ENCODE data around the gene RAMP1. TPM values are rescaled to one million over a fixed set of nuclear protein-coding genes. Genes with fewer than 3 reads are reported as not detected.
"Not testable (repeated sequence)": the region's sequence is repeated elsewhere in the genome, so short reads cannot be mapped to it uniquely, and the experiment has no call there.

Gene RAMP1
- total RNA-seq, 1 donor from 2014 or later, result not detected

DNA sequence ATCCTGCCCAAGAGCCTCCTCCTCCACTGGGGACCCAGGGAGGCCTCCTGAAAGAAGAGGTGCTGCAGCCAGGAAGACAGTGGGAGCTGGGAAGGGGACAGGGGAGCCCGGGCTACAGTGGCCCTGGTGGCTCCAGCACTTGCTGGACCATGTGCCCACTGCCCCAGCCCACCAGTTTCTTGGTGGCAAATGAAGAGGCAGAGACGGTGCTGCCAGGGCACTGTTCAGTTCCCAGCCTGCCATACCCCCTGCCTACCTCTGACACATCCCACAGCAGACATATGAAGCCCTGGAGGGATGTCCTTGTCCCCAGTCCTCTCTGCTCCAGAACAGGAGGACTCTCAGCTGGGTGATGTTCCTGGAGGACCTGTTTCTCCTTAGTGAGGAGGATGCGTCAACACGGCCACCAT is 3.7 kb downstream of the RAMP1 start:
- DNase-seq (ENCODE audit: extremely low read depth, low read depth, low spot score), result no peak

DNA sequence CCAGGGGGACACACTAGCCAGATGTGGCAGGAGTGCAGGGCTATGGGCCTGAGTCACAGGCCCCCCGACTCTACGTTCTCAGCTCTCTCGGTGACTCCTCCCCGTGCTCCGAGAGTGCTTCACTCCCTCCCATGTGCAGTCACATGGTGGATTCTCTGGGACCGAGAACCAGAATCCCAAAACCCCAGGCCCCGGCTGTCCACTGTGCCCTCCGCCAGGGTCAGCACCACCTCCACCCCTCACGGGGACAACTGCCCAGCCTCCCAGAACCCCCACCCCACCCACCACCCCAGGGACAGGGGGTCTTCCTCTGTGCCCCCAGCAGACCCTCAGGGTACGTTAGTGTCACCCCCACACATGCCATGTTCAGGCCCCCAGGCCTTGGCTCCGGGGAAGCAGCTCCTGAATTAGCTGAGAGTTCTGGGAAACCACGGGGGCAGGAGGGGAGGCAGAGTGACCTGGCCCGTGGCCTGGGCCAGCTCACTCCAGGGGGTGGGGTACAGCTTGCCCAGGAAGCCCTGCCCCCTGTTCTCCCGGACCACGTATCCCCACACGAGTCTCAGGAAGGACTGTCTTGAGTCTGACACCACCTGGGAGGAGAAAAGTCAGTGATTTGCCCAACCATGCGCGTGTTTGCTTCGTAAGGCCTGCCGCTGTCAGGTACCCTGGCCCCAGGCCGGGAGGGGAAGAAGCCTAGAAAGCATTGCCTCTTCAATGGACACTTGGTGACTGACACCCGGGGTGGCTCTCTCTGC is 4.4 kb downstream of the RAMP1 start:
- DNase-seq (ENCODE audit: extremely low read depth, low read depth, low spot score), result no peak

DNA sequence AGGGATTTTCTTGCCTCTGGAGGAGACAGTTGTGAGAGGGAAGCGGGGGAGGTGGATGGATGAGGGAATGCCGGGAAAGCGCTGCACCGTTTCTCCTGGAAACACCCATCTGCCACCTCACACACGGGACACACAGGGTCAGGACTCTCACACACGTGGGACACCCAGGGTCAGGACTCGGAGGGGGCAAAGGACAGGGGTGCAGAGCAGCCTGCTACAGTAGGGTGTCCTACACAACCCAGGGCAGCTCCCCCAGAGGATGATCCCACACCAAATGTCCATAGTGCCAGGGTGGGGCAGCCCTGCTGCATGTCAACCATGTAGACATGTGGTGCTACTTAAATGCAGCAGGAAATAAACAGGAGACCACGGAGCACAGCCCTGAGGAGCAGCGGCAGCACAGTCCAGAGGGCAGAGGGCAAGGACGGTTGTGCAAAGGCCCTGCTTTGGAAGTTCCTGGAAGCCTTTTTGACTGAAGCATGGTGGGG is 5.1 kb downstream of the RAMP1 start:
- DNase-seq (ENCODE audit: extremely low read depth, low read depth, low spot score), result no peak

DNA sequence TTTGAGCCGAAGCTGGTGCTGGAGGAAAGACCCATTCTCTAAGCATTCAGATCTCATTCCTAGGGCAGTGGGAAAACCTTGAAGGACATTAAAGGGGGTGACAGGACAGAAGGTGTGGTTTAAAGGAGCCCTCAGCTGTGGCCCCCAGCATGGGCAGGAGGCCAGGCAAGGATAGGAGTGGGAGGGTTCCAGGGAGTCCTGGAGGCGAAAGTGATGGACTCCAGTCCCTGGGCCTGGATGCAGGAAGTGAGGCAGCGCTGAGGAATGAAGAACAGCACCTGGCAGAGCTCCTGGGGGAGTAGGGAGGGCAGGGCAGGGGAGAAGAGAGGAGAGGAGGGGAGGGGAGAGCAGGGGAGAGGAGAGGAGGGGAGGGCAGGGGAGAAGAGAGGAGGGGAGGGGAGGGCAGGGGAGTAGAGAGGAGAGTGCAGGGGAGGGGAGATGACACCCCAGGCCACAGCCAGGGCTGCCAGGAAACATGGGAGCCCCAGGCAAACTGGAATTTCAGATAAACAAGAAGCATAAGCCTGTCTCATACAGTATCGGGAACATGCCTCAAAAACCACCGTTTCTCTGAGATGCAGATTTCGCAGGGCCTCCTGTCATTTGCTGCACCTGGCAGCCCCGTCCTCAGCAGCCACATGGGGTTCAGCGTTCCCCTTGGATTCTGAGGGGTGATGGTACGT is 5.7 kb downstream of the RAMP1 start:
- DNase-seq (ENCODE audit: extremely low read depth, low read depth, low spot score), result no peak

DNA sequence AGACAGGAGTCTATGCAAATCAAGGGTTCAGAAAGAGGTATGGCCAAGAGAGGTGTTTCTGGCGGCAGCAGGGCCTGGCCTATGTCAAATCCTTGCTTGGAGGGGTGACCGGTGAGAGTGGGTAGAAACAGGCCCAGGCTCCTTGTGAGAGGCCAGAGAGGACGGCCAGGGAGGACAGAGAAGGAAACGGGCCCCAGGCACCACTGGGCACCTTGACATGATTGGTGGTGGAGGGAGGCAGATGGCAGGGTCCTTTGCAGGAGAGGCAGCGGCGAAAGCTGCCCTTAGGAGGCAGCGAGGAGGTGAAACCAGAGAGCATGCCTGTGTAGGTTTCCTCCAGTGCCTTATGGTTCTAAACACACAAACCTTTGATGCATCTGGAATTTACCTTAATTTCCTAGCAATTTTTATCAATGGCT is 6.2 kb downstream of the RAMP1 start:
- DNase-seq (ENCODE audit: extremely low read depth, low read depth, low spot score), result no peak

DNA sequence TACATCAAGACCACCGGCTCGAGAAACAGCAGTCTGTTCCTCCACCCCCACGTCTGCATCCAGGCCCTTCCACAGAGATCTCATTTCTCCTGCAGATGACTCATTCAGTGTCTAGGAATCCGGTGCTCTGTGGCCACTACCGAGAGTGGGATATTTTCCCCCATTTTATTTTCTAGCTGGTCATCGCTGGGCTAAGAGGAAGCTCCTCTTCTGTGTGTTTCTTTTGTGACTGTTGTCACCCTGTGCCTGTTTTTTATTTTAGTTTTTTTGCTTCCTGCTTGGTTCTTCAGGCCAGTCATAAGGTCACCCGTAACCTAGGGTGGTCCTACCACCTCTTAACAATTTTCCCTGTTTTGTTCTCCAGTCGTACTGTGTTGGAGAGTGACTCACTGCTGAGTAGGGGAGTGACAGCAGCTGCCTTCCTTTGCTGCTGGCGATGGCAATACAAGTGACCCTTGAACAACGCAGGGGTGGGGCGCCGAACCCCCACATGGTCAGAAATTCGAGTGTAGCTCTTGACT is 6.7 kb downstream of the RAMP1 start:
- DNase-seq (ENCODE audit: extremely low read depth, low read depth, low spot score), result no peak

DNA sequence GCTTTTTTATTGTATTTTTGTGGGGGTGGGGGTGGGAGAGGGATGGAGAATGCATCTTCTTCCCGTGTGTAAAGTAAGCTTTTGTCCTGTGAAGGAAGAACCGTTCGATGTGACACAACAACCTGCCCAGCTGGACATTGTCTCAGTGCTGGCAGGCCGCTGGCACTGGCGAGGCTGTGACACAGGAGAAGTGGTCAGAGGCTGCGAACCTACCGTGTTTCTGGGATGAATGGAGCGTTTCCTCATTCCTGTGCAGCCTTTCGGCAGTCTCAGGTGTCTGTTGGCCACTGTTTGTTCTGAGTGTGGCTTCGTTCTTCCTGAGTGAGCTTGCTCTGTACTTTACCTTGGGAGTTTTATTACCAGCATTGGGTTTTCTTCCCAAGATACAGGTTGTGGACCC is 8.0 kb downstream of the RAMP1 start:
- no peak for DNase-seq (ENCODE audit: extremely low read depth, low read depth, low spot score)

DNA sequence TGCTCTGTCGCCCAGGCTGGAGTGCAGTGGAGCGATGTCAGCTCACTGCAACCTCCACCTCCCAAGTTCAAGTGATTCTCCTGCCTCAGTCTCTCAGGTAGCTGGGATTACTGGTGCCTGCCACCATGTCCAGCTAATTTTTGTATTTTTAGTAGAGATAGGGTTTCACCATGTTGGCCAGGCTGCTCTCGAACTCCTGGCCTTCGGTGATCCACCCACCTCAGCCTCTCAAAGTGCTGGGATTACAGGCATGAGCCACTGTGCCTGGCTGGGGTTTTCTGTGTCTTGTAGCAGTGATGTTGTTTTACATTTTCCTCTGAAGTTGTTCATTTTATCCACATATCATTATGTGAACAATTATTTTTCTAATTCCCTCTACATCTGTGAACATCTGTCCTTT is 8.7 kb downstream of the RAMP1 start:
- DNase-seq (ENCODE audit: extremely low read depth, low read depth, low spot score), result not testable (repeated sequence)

DNA sequence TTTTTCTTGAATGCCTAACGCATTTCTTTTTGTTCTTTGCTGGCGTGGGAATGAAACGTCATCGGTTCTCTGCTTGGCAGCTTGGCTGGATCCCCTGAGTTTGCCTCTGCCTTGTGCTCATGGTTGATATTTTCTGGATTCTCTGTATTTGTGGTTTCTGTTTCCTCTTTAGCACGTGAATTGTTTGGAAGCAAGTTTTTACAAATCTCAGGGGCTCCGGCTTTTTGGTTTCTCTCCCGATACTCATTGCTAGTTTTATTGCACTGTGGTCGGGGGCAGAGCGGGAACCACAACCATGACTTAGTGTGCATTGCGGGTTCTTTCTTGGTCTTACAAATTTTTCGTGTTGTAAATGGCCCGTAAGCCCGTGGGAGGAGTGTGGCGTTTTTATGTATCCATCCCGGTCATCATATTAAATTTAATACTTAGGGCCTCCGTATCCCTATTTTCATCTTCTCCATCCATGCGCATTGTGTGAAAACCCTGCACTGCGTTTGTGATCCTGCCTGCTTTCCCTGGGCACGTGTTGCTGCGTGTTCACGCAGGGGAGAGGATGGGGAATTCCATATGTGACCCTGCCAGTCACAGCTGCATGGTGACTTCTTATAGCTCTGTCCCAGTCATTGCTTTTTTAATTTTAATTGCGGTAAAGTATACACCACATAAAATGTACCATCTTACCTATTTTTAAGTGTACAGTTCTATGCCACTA is 9.4 kb downstream of the RAMP1 start:
- no peak for DNase-seq (ENCODE audit: extremely low read depth, low read depth, low spot score)

DNA sequence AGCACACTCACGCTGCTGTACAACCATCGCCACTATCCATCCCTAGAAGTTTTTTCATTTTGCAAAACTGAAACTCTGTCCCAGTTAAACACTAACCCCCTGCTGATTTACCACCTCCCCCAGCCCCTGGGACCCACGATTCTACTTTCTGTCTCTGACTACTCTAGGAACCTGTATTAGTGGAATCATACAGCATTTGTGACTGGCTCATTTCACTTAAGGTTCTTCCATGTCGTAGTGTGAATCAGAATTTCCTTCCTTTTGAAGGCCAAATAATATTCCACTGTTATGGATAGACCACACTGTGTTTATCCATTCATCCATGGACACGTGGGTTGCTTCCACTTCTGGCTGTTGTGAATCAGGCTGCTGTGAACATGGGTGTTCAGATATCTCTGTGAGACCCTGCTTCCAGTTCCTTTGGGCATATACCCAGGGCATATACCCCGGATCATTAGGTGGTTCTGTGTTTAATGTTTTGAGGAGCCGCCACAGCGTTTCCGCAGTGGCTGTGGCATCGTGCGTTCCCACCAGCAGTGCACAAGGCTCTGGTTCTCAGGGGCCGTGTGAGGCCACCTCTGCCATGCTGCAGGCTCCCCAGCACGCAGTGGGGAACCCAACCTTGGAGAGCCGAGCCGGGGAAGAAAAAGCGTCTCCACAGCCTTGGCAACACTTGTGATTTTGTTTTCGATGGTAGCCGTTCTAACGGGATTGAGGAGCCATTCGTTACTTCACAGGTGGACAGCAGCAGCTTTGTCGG is 10.1 kb downstream of the RAMP1 start:
- DNase-seq (ENCODE audit: extremely low read depth, low read depth, low spot score), result no peak

DNA sequence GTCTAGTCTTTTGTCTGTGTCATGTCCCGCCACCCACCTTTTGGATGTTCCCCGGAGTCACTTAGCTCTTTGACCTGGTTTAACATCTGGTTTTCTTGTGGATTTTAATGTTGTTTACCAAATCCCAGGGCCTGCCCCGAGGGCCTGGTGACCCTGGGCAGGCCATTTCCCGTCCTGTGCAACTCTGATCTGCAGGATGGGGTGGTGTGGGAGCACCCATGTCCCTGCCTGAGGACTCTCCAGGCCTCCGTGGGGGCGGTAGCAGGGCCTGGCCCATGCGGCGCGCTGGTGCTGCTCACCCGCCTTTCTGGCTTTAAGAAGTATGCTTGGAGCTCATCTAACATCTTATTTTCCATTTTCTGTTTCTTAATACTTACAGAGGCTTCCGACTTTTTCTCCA is 10.7 kb downstream of the RAMP1 start:
- no peak for DNase-seq (ENCODE audit: extremely low read depth, low read depth, low spot score)

DNA sequence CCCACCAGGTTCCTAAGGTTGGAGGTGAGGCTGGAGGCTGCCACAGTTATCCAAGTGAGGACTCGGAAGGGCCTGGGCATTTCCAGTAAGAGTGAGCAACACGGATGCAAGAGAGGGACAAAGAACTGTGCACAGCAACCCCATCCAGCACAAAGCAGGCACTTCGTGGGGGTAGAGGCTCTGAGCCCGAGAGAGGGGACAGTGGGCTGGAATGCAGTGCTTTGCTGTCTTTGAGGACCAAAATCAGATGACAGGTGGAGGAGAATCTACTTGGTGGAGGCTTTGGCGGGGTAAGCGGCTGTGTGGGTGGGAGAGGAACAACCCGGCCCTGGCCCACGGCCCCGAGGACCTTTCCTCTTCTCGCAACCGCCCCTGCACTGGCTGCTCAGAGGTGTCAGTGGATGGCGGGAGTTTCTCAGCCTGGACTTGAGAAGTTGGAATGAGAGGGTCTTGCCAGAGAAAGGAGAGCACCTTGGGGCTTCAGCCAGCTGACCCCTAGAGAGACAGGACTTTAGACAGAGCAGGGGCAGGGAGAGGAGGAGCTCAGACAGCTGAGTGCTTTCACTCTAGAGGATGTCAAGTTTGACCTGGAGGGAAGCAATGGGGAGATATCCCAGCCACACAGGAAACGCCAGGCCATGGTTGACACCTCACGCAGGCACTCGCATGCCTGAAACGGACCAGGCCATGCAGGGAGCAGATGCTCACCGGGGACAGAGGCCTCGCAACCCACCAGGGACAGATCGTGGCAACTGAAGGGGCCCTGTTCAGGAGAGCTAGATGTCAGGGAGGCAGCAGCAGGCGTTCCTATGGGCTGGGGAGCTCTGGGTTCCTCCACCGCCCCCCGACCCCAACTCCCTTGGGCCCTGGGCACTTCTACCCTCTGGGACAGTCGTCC is 11.6 kb downstream of the RAMP1 start:
- no peak for DNase-seq (ENCODE audit: extremely low read depth, low read depth, low spot score)

DNA sequence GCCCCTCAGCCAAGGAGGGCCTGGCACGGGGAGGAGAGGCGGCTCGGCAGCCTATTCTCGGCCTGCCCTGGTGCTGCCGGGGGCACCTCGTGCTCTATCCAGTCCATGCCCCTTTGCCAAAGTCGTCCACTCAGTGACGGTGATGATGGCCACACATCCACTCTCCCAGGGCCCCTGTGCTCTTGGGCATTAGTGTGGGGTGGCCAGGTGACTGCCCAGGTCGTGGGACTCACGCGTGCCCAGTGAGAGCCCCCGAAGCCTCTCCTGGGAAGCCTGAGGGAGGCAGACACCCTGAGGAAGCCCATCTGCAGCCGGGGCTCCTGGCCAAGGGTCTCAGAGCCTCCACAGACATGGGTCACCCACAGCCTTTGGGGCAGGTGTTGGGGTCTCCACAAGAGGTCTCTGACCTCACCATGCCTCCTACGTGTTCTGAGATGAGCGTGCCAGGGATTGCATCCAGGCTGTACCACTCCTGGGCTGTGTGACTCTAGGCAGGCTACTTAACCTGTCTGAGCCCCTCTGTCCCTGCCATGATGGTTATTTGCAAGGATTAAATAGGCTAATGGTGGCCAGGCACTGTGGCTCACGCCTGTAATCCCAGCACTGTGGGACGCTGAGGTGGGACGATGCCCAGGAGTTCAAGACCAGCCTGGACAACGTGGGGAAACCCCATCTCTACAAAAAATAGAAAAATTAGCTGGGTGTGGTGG is 12.9 kb downstream of the RAMP1 start:
- DNase-seq (ENCODE audit: extremely low read depth, low read depth, low spot score), result no peak

DNA sequence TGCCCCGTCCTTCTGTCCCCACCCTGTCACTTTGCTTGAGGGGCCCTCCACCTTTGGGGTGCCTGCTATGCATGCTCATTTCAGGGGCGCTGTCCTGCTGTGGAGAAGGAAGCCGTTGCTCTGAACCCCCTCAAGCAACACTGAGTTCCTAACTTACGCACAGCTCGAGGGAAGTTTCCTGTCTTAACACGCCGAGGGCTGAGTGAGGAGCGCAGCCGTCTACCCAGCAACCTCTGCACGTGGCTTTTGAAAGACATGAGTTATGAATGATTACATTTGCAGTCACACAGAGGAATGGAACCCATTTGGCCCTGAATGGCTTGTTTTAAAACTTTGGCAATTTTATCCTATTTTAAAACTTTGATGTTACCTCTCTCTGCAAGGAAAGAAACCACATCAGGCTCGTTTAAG is 14.0 kb downstream of the RAMP1 start:
- DNase-seq (ENCODE audit: extremely low read depth, low read depth, low spot score), result no peak

DNA sequence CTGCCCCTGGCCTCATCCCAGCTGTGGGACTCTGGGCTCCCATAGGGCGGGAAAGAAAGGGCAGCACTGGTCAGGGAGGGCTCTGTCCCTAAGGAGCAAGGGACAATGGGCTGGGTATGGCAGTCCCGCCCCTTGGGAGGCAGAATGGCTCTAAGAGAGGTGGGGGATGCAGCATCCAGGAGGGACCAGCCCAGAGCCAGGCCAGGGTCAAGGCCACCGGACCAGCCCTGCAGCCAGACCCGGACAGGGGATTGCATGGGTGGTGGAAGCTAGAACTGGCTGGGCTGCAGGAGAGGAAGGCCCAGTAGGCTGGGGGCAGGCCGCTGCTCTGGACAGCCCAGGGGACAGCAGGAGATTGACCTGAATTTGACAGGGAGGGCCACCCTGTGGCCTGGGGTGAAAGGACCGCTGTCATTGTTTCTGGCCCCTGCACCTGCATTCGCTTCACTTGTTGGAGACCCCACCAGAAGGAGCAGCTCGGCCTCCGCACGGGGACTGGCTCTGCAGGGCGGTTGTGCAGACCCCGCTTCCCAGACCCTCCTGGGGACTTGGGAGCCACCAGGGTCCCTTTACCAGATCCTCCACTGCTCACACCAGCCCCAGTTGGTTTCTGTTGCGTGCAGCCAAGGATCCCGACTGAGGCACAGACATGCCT is 14.6 kb downstream of the RAMP1 start:
- no peak for DNase-seq (ENCODE audit: extremely low read depth, low read depth, low spot score)

DNA sequence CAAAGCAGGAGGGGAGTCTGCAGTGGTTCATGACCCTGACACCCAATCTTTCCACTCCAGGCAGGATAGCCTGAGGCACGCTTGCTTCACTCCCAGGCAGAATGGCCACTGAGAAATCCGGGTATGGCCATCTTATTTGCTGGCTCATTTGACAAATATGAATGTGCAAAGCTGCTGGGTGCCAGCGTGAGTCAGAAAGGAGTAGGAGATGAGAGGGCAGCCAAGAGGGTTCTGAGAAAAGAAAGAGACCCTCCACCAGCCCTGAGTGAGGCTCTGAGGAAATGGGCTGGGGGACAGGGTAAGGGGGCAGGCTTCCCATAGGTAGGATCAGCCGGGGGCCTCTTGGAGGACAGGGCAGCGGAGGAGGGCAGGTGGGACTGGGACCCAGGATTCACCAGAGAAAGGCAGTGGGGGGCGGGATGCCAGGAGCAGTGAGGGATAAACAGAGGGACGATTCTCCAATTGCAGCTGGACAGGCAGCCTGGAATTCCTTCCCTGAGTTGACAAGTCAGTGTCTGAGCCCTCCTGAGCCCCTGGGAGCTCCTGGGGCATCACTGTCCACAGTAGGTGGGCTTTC is 15.2 kb downstream of the RAMP1 start:
- DNase-seq (ENCODE audit: extremely low read depth, low read depth, low spot score), result no peak

DNA sequence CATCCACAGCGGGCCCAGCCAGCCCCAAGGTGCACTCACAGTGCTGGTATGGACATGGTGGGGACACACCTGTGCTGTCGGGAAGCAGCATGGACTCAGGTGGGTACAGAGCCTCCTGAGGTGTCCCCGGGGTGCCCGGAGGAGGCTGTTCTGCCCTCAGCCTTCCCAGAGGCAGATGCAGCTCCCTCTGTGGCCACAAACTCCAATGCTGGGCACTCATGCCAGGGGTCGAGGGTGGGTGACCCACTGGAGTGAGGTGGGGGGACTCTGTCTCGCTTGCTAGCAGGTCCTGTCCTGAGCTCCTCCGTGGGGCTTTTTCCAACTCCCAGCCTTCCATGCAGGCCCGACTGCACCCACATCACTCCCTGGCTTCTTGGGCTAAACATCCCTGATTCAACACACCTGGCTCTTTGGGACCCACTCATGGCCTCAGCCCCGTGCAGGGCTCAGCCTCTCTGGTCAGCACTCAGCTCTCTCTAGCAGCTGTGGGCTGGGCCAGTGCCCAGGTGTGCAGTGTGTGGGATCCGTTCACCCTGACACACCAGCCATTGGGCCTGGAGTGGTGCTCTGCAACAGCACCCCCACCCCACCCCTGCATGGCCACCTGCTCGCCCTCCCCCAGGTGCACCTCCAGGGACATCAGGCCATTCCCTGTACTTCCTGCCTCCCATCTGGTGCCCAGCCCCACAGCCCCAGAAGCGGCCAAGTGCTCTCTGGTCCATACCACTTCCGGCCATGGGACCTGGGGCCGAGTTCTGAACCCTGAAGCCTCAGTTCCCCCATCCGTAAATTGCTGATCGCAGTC is 16.0 kb downstream of the RAMP1 start:
- DNase-seq (ENCODE audit: extremely low read depth, low read depth, low spot score), result no peak
